GM13976 (cell line): ENCODE data around the gene PLSCR1.
A peak's percentile ranks its signal among the peaks of the same experiment; 100 is the strongest.

Source experiments
- DNase-seq: peaks from one replicate; pipeline ENCODE4 v3.0.0; 2012; ENCODE audit warnings: low spot score
- in situ Hi-C: fragments of 300-500 bp; cut with MboI; formaldehyde crosslinking; loops from one replicate; pipeline ENCODE4 v1.12.0; 2022; ENCODE audit warnings: low sequenced_read_pairs, mixed read lengths, inconsistent platforms; ENCODE audit not compliant: unreplicated experiment
- TF ChIP-seq, protein P1 (sequence below): IDR thresholded peaks from 2 replicates; pipeline ENCODE4 v1.5.1; 2012; ENCODE audit warnings: borderline replicate concordance, mild to moderate bottlenecking; ENCODE audit not compliant: insufficient read depth; ENCODE audit errors: extremely low read depth, missing control alignments, control extremely low read depth

Gene PLSCR1

DNA sequence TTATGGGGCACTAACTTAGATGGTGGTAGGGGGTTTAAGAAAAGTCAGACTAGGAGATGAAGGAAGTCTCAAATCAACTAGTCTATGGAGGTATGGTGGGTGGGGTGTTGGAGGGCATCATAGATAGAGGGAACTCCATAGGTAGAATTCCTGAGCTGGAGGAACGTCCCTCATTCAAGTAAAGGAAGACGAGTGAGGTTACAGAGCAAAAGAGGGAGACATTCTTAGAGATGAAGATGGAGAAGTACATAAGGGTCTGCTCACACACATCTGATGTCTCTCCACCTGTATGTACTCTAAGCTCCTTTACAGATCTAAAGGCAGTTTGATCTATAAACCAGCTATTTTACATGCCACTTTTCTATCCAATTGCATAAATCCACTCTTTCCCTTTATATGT lies 1.4 kb downstream of the PLSCR1 start:
- in situ Hi-C loops: no loop called here
- no peak for DNase-seq
- TF ChIP-seq, protein P1, sequence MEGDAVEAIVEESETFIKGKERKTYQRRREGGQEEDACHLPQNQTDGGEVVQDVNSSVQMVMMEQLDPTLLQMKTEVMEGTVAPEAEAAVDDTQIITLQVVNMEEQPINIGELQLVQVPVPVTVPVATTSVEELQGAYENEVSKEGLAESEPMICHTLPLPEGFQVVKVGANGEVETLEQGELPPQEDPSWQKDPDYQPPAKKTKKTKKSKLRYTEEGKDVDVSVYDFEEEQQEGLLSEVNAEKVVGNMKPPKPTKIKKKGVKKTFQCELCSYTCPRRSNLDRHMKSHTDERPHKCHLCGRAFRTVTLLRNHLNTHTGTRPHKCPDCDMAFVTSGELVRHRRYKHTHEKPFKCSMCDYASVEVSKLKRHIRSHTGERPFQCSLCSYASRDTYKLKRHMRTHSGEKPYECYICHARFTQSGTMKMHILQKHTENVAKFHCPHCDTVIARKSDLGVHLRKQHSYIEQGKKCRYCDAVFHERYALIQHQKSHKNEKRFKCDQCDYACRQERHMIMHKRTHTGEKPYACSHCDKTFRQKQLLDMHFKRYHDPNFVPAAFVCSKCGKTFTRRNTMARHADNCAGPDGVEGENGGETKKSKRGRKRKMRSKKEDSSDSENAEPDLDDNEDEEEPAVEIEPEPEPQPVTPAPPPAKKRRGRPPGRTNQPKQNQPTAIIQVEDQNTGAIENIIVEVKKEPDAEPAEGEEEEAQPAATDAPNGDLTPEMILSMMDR: no peak

DNA sequence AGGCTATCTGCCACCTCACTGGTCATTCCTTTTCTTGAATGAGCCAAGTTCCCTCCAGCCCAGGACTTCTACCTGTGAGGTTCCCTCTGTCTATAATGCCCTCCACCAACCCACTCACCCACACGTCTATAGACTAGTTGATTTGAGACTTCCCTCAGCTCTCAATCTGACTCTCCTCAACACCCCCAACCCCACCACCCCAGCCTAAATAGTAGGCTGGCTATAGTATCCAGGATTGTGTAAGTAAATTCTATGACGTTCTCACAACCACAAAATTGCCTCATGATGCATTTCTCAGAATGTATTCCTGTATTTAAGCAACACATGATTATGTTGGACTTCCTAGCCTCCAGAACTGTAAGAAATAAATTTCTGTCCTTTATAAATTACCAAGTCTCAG lies 2.2 kb downstream of the PLSCR1 start:
- in situ Hi-C loops: no loop called here
- TF ChIP-seq, protein P1: no peak

DNA sequence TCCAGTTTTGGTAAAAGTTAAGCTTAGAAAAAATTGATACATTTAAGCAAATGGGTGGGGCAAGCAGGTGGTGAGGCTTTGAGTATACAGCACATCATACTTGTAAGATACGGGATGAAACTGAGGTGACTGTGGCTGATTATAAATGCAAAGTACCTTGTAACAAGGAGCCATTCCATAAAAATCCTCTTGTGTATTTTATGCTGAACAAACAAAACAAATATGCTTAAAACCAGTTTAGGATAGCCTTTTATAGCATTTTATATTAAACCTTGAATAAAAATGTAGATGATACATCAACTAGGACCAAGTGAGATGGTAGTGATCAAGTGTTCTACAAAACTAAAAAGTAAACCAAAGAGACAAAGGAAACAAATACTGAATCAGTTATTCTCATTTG lies 3.4 kb downstream of the PLSCR1 start:
- DNase-seq: no peak
- TF ChIP-seq, protein P1: no peak
- in situ Hi-C loops: no loop called here

More for the DNA sequence above, 2.2 kb downstream of the PLSCR1 start:
- DNase-seq: no peak

DNA sequence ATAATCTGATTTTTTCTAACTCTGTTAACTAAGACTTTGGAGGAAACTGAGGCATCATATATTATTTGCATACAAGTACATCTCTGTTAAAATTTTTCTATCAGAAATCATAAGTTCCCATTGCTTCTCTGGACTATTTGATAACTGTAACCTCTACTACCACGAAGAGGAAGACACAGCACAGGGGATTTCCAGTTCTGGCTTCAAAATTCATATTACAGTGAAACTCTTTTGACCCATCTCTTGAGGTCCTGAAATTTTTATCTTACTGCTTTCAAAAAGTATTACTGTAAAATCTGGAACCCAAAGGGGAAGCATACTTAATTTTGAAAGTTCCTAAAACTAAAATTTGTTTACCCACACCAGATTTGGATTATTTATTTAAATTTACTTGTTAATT lies 4.2 kb downstream of the PLSCR1 start:
- in situ Hi-C loops: no loop called here
- peak; percentile 20 for DNase-seq
- TF ChIP-seq, protein P1: no peak

DNA sequence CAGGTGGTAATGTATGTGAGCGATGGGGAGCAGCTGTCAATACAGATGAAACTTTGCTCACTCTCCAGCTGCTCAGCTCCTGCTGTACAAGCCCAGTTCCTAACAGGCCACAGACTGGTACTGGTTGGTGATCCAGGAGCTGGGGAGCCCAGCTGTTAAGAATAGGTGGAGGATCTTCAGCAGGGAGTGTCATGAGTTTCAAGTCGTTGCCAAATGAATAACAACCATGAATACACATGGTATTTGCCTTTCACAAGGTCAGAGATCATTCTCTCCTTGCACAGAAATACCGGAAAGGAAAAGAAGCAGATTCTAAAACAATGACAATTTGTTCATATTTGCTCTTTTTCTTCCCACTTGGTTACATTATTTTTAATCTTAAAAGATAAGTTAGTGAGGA lies 5.1 kb downstream of the PLSCR1 start:
- TF ChIP-seq, protein P1: no peak
- DNase-seq: no peak
- in situ Hi-C loops: no loop called here

DNA sequence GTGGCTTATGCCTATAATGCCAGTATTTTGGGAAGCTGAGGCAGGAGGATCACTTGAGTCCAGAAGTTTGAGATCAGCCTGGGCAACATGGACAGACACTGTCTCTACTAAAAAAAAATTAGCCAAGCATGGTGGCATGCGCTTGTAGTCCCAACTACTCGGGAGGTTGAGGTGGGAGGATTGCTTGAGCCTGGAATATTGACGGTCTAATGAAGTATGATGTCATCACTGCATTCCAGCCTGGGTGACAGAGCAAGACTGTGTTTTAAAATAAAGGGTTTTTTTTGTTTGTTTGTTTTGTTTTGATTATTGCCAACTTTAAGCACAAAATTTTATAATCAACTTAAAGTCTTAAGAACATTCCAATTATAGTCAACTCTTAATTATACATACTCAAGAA lies 6.8 kb downstream of the PLSCR1 start:
- TF ChIP-seq, protein P1: no peak
- DNase-seq: no peak
- in situ Hi-C loops: no loop called here

DNA sequence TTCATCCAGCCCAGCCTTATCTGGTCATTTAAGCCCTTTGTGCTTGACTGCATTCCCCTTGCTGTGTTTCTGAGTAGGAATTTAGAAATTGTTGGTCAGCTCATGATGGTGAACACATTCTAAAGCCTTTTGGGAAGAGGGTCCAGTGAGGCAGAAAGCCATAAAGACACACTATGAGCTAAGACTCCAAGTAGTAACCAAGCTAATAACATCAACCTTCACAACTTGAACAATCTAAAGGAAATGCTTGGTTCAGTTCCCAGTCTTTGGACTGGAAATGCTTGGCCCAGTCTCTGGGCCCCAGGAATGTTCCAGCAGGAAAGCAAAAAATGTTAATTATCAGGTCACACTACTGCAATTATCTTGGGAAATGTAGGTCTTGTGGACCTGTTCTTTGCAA lies 7.7 kb downstream of the PLSCR1 start:
- in situ Hi-C loops: no loop called here
- TF ChIP-seq, protein P1: no peak
- no peak for DNase-seq
